A549 (cell line): ENCODE measurements around the gene TESPA1. TPM values are rescaled to one million over a fixed set of nuclear protein-coding genes. Genes with fewer than 3 reads are reported as not detected.

ENCODE experiments used
- ATAC-seq, 2 experiments: fragments of 200-7000 bp in 1 of 2; fragments of >200 bp in 1 of 2; cut with Nextera tagmentation in 1 of 2; cut with Tn5 transposase in 1 of 2; 3 replicates each; pipeline versions ENCODE4 v1.8.0 to v1.9.1; 2018 to 2020; ENCODE audit warnings: mild to moderate bottlenecking in 1 of 2, moderate library complexity in 1 of 2
- CTCF ChIA-PET: fragments of 300-600 bp; sonication (Branson Sonifier 250); formaldehyde crosslinking; extraction: SDS; loops from one replicate; lab custom pipeline; 2021; ENCODE audit warnings: antibody characterized with exemption, inconsistent platforms; lab: Yijun Ruan, JAX
- POLR2A ChIA-PET: fragments of 350-600 bp; formaldehyde crosslinking; extraction: SDS; loops from one replicate; lab custom pipeline; 2021; ENCODE audit warnings: antibody characterized with exemption, inconsistent platforms; lab: Yijun Ruan, JAX
- DNase-seq, 2 experiments: peaks; one replicate each; pipeline versions ENCODE4 v3.0.0 to v3.0.0-alpha.2; 2011 to 2016; ENCODE audit warnings: low read depth in 1 of 2, low spot score in 1 of 2
- FAIRE-seq: peaks from 2 replicates; lab custom pipeline; 2011; peaks lifted over from hg19 to GRCh38; lab: Jason Lieb, UNC
- H3K27ac ChIP-seq, 2 experiments: fragments of >200 bp; sonication (Bioruptor Twin); formaldehyde crosslinking; 3 replicates each; pipeline ENCODE4 v1.5.1; 2016 to 2017
- H3K4me1 ChIP-seq: fragments of >200 bp; sonication (Bioruptor Twin); formaldehyde crosslinking; 3 replicates; pipeline ENCODE4 v1.6.1; 2016
- H3K4me2 ChIP-seq: fragments of >200 bp; sonication (Bioruptor Twin); formaldehyde crosslinking; 3 replicates; pipeline ENCODE4 v1.6.1; 2016
- H3K4me3 ChIP-seq: fragments of >200 bp; sonication (Bioruptor Twin); formaldehyde crosslinking; 3 replicates; pipeline ENCODE4 v1.5.1; 2016
- H3K9me3 ChIP-seq: fragments of >200 bp; sonication (Bioruptor Twin); formaldehyde crosslinking; 3 replicates; pipeline ENCODE4 v1.6.1; 2016
- ATOH8 ChIP-seq: fragments of 250-450 bp; sonication (Bioruptor Pico); IDR thresholded peaks from 2 replicates; pipeline ENCODE4 v1.5.0; 2020; ENCODE audit warnings: low read depth, mild to moderate bottlenecking, moderate library complexity
- CBX2 ChIP-seq: fragments of 200-600 bp; sonication (generic); IDR thresholded peaks from 2 replicates; pipeline ENCODE4 v1.6.1; 2016; ENCODE audit warnings: low read depth, mild to moderate bottlenecking, borderline replicate concordance
- CEBPB ChIP-seq, 2 experiments: fragments of >200 bp in 1 of 2; sonication (Bioruptor Twin) in 1 of 2; formaldehyde crosslinking in 1 of 2; IDR thresholded peaks; 2 replicates each; pipeline ENCODE4 v1.6.1; 2012 to 2016
- CHD2 ChIP-seq: fragments of 150-350 bp; IDR thresholded peaks from 2 replicates; pipeline ENCODE4 v1.6.1; 2014; ENCODE audit warnings: low read length; ENCODE audit not compliant: partially characterized antibody
- CHD4 ChIP-seq: fragments of 200-600 bp; sonication (generic); IDR thresholded peaks from 2 replicates; pipeline ENCODE4 v1.6.1; 2016; ENCODE audit warnings: antibody characterized with exemption, mild to moderate bottlenecking, borderline replicate concordance
- CTCF ChIP-seq: fragments of >200 bp; sonication (Bioruptor Twin); formaldehyde crosslinking; IDR thresholded peaks from 3 replicates; pipeline ENCODE4 v1.5.1; 2016
- E2F6 ChIP-seq: IDR thresholded peaks from 2 replicates; pipeline ENCODE4 v1.6.1; 2012; ENCODE audit warnings: low read depth, borderline replicate concordance
- EHF ChIP-seq: fragments of 250-450 bp; sonication (Bioruptor Pico); IDR thresholded peaks from 2 replicates; pipeline ENCODE4 v1.5.0; 2020; ENCODE audit warnings: mild to moderate bottlenecking
- EHMT2 ChIP-seq: fragments of 200-600 bp; sonication (generic); IDR thresholded peaks from 2 replicates; pipeline ENCODE4 v1.6.1; 2016; ENCODE audit warnings: antibody characterized with exemption, low read depth, mild to moderate bottlenecking, moderate library complexity
- EP300 ChIP-seq, 2 experiments: fragments of >200 bp; sonication (Bioruptor Twin); formaldehyde crosslinking; IDR thresholded peaks; 2 replicates in 1 of 2; 3 replicates in 1 of 2; pipeline ENCODE4 v1.6.1; 2016 to 2017
- FOSB ChIP-seq: fragments of 250-450 bp; sonication (Bioruptor Pico); IDR thresholded peaks from 2 replicates; pipeline ENCODE4 v1.5.0; 2020; ENCODE audit warnings: mild to moderate bottlenecking, moderate library complexity
- FOSL2 ChIP-seq, 2 experiments: fragments of 450-650 bp in 1 of 2; fragments of >200 bp in 1 of 2; sonication (Bioruptor Twin) in 1 of 2; formaldehyde crosslinking; IDR thresholded peaks; 2 replicates each; pipeline versions ENCODE4 v1.5.0 to v1.6.1; 2016 to 2020; ENCODE audit warnings: mild to moderate bottlenecking in 1 of 2, moderate library complexity in 1 of 2
- FOXS1 ChIP-seq: fragments of 250-450 bp; sonication (Bioruptor Pico); IDR thresholded peaks from 2 replicates; pipeline ENCODE4 v1.5.0; 2020; ENCODE audit warnings: mild to moderate bottlenecking, moderate library complexity
- GATA3 ChIP-seq: IDR thresholded peaks from 2 replicates; pipeline ENCODE4 v1.6.1; 2012; ENCODE audit warnings: borderline replicate concordance
- HOXB13 ChIP-seq: fragments of 250-450 bp; sonication (Bioruptor Pico); IDR thresholded peaks from 2 replicates; pipeline ENCODE4 v1.5.0; 2020; ENCODE audit warnings: low read depth, mild to moderate bottlenecking, moderate library complexity
- HOXB5 ChIP-seq: fragments of 250-450 bp; sonication (Bioruptor Pico); IDR thresholded peaks from 2 replicates; pipeline ENCODE4 v1.5.0; 2020; ENCODE audit warnings: mild to moderate bottlenecking, moderate library complexity
- JUN ChIP-seq, 2 experiments: fragments of >200 bp; sonication (Bioruptor Twin); formaldehyde crosslinking; IDR thresholded peaks; 2 replicates in 1 of 2; 3 replicates in 1 of 2; pipeline ENCODE4 v1.6.1; 2016 to 2017
- KDM1A ChIP-seq: fragments of 200-600 bp; sonication (generic); IDR thresholded peaks from 2 replicates; pipeline ENCODE4 v1.6.1; 2016; ENCODE audit warnings: low read depth, mild to moderate bottlenecking
- MAFK ChIP-seq: fragments of 450-650 bp; IDR thresholded peaks from 2 replicates; pipeline ENCODE4 v1.6.1; 2014; ENCODE audit not compliant: partially characterized antibody
- MAZ ChIP-seq: fragments of 150-350 bp; IDR thresholded peaks from 2 replicates; pipeline ENCODE4 v1.6.1; 2014; ENCODE audit warnings: antibody characterized with exemption, low read depth, low read length, borderline replicate concordance
- NFE2L2 ChIP-seq: fragments of 150-350 bp; conservative IDR thresholded peaks from 2 replicates; pipeline ENCODE4 v1.6.1; 2014; ENCODE audit warnings: low read length
- PBX3 ChIP-seq: IDR thresholded peaks from 2 replicates; pipeline ENCODE4 v1.6.1; 2012
- PHF8 ChIP-seq: fragments of 200-600 bp; sonication (generic); IDR thresholded peaks from 2 replicates; pipeline ENCODE4 v1.6.1; 2016; ENCODE audit warnings: low read depth, mild to moderate bottlenecking, antibody characterized with exemption, moderate library complexity, borderline replicate concordance
- POLR2A ChIP-seq: IDR thresholded peaks from 2 replicates; pipeline ENCODE4 v1.6.1; 2012; ENCODE audit warnings: mild to moderate bottlenecking, low read length
- POLR2AphosphoS2 ChIP-seq: conservative IDR thresholded peaks from 2 replicates; pipeline ENCODE4 v1.6.1; 2012; ENCODE audit warnings: low read length, improper control_type of control experiment, inconsistent platforms
- RAD21 ChIP-seq, 2 experiments: fragments of >200 bp in 1 of 2; sonication (Bioruptor Twin) in 1 of 2; formaldehyde crosslinking in 1 of 2; IDR thresholded peaks in 1 of 2; conservative IDR thresholded peaks in 1 of 2; 2 replicates in 1 of 2; 3 replicates in 1 of 2; pipeline ENCODE4 v1.6.1; 2012 to 2018; ENCODE audit warnings: inconsistent platforms in 1 of 2
- RARB ChIP-seq: fragments of 250-450 bp; sonication (Bioruptor Pico); IDR thresholded peaks from 2 replicates; pipeline ENCODE4 v1.8.0; 2021; ENCODE audit warnings: mild to moderate bottlenecking, moderate library complexity
- RFX5 ChIP-seq: fragments of 450-650 bp; IDR thresholded peaks from 2 replicates; pipeline ENCODE4 v1.7.1; 2014; ENCODE audit warnings: antibody characterized with exemption, mild to moderate bottlenecking, moderate library complexity
- SMC3 ChIP-seq: fragments of >200 bp; sonication (Bioruptor Twin); formaldehyde crosslinking; IDR thresholded peaks from 3 replicates; pipeline ENCODE4 v1.6.1; 2018; ENCODE audit warnings: inconsistent platforms
- TFCP2L1 ChIP-seq: fragments of 250-450 bp; sonication (Bioruptor Pico); IDR thresholded peaks from 2 replicates; pipeline ENCODE4 v1.5.0; 2021; ENCODE audit warnings: mild to moderate bottlenecking
- TP53 ChIP-seq: fragments of 250-450 bp; sonication (Bioruptor Pico); IDR thresholded peaks from 2 replicates; pipeline ENCODE4 v1.5.0; 2021; ENCODE audit warnings: mild to moderate bottlenecking, moderate library complexity
- ZFP36 ChIP-seq: fragments of 450-650 bp; IDR thresholded peaks from 2 replicates; pipeline ENCODE4 v1.6.1; 2014; ENCODE audit warnings: borderline replicate concordance; ENCODE audit not compliant: partially characterized antibody
- WGBS: methylation state at CpG from one replicate; pipeline ENCODE4 v1.1.6; 2017; ENCODE audit errors: missing lambda C conversion rate; 5-methylcytosine and 5-hydroxymethylcytosine counted together
- polyA plus RNA-seq, 4 experiments: library from polyadenylated mRNA; depleted of rRNA in 3 of 4; stranded (reverse); fragments of >200 nt; fragmentation: RNase III in 1 of 4; extraction: RNeasy Plus Mini Kit Qiagen cat#74134 plus additional on column Dnase treatment in 1 of 4; gene quantifications; 2 replicates in 3 of 4; 3 replicates in 1 of 4; pipeline ENCODE4 v1.2.3, GENCODE V29; 2011 to 2017

Gene TESPA1
- polyA plus RNA-seq, 2 of the 4 experiments (the other 2 are of a cell fraction) = not detected

GRCh38 chr12:54958048-54958658, 26.4 kb downstream of the TESPA1 start:
- Histone ChIP-seq H3K9me3 (no peaks in the 10 kb centered on the region), H3K4me3 (no peak overlapping the region), H3K27ac (no peak overlapping the region), H3K4me1 (no peaks in the 10 kb centered on the region), H3K4me2 (no peak overlapping the region)
- ATAC-seq (peak; percentile 69 to 89; a peak in 5 of 6 replicates), FAIRE-seq (peak; percentile 94), DNase-seq (peak; percentile 22 to 75)
- POLR2A ChIA-PET = no interaction called here
- 87% methylated on average over 3 of the region's 3 CpGs for WGBS
- CTCF ChIA-PET = interaction anchor here (0.7 to 11.8 kb wide), 35 partner anchors 11 to 381 kb away, joined by 3 to 127 read pairs (median 4); partner anchors contain the start of gene MUCL1
- TF ChIP-seq NFE2L2 (no peak), POLR2AphosphoS2 (no peak), GATA3 (no peak), CHD4 (no peak), CHD2 (no peak), HOXB5 (no peak), RFX5 (no peak), ATOH8 (CRISPR knock-in tag) (no peak), EHMT2 (no peak), HOXB13 (no peak), E2F6 (no peak), CTCF (peak; percentile 88), SMC3 (peak; percentile 98), POLR2A (no peak), ZFP36 (no peak), EP300 (IDR thresholded peaks at IDR 0.05) (no peak), MAFK (no peak), EHF (CRISPR knock-in tag) (no peak), MAZ (no peak), PHF8 (no peak), FOXS1 (CRISPR knock-in tag) (no peak), FOSB (CRISPR knock-in tag) (no peak), RAD21 (conservative IDR thresholded peaks at IDR 0.05 in 1 of 2, IDR thresholded peaks at IDR 0.05 in 1 of 2) (peak; percentile 96)
- TF ChIP-seq, all 56 proteins: peak for 3

- no peak overlapping the region for H3K4me3 ChIP-seq
- H3K27ac ChIP-seq = no peak overlapping the region
- DNase-seq (no peak), FAIRE-seq (no peak), ATAC-seq (no peak)
- no peaks in the 10 kb centered on the region for H3K9me3 ChIP-seq
- ChIA-PET POLR2A (no interaction called here), CTCF (interaction anchor here (0.7 to 11.8 kb wide), 19 partner anchors 9 to 377 kb away, joined by 3 to 127 read pairs (median 4); partner anchors contain the start of gene MUCL1)
- no peaks in the 10 kb centered on the region for H3K4me1 ChIP-seq
- no peak overlapping the region for H3K4me2 ChIP-seq
- WGBS = 32% methylated on average over 10 of the region's 10 CpGs
- TF ChIP-seq CEBPB (IDR thresholded peaks at IDR 0.05) (no peak), FOSL2 (IDR thresholded peaks at IDR 0.05) (no peak), FOSL2 (CRISPR knock-in tag; IDR thresholded peaks at IDR 0.05) (no peak), TFCP2L1 (CRISPR knock-in tag) (no peak), RARB (CRISPR knock-in tag) (no peak), HOXB13 (no peak), HOXB5 (no peak), POLR2A (no peak), CBX2 (no peak), PBX3 (no peak), KDM1A (no peak), JUN (IDR thresholded peaks at IDR 0.05) (no peak), GATA3 (no peak), MAFK (no peak), TP53 (CRISPR knock-in tag) (no peak)
Observed at GRCh38 chr12:54956818-54957641, 27.5 kb downstream of the TESPA1 start.
